Activated CD8-positive, alpha-beta memory T cell treated with anti-CD3 and anti-CD28 coated beads, Interleukin-2, amount 50 U/mL, for 1 hour (primary cell): ENCODE measurements around the gene LTO1.
"Not testable (repeated sequence)": the region's sequence is repeated elsewhere in the genome, so short reads cannot be mapped to it uniquely, and the experiment has no call there.

Source experiments
- DNase-seq: peaks from one replicate; pipeline ENCODE4 v3.0.0-alpha.2; 2020; ENCODE audit errors: extremely low read depth

The LTO1 gene

DNA sequence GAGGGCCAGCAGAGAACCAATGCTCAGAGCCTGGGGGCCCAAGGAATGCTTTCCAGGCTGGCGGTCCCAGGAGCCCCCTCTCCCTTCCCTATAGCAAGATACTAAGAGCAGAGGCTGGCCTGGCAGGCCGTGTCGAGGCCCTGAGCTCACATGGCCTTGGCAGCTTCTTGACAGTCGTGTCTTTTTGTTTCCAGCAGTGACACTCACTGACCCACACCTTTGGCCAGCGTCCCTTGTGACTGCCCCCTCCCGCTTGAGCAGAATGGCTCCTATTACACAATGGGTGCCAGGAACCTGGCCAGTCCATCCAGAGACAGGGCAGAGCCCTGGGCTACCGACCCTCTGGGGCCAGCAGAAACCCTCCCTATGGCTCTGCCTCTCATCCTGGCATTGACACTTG, 40.6 kb downstream of the LTO1 start:
- no peak for DNase-seq

DNA sequence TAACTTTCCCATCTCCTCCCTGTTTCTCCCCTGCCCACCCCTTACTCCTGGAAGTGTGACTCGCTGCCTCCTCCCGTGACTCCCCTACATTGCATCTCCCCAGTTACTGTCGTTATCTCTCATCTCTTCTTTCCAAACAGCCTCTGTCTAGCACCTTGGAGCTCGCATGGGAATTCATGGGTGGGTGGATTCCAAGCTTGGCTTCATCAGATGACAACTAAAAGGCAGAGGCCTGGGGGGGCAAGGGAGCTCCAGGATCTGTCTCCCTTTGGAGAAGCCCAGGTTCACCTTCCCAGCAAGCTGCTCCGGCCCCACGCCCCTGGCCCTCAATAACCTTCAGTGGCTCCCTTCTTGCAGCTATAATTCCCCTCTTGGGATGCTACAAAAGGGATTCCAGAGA, 41.1 kb downstream of the LTO1 start:
- no peak for DNase-seq

DNA sequence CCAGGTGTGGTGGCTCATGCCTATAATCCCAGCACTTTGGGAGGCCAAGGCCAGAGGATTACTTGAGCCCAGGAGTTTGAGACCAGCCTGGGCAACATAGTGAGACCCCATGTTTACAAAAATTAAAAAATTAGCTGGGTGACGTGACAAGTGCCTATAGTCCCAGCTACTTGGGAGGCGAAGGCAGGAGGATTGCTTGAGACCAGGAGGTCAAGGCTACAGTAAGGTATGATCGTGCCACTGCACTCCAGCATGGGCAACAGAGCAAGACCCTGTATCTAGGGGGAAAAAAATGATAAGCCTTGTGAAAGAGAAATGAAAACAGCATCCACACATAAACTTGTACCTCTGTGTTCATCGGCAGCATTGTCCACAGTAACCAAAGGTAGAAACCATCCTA, 42.3 kb downstream of the LTO1 start:
- DNase-seq = no peak

DNA sequence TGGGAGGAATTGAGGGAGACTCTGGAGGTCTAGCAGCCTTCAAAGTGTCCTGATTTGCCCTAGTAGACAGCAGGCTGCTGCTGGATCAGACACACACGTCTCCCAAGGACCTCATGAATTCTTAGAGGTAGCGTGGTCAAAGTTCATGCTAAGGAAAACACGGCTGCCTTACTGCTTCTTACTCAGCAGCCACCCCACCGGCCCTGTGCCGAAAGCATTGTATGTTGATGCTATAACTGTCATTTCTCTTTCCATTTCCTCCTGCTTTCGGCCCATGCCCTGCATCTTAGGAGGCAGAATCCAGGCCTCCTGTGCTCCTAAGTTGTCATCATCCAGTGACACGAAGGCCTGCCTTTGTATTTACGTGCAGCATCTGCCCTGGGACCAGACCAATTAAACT, 44.7 kb downstream of the LTO1 start:
- DNase-seq = no peak

DNA sequence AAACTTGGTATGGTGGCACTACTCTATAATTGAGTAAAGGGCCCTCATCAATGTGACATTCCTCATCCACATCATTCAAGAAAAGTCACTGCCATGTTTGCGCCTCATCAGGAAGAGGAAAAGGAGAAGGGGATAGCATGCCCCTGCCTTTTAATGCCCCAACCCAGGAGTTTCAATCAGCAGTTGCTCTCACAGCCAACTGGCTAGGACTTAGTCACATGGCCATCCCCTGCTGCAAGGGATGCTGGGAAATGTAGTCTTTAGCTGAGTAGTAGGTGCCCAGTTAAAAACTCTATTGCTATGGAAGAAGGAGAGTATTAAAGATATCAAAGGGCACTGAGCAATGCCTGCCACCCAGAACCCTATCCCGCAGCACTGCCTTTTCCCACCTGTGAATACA, 45.1 kb downstream of the LTO1 start:
- DNase-seq = no peak

DNA sequence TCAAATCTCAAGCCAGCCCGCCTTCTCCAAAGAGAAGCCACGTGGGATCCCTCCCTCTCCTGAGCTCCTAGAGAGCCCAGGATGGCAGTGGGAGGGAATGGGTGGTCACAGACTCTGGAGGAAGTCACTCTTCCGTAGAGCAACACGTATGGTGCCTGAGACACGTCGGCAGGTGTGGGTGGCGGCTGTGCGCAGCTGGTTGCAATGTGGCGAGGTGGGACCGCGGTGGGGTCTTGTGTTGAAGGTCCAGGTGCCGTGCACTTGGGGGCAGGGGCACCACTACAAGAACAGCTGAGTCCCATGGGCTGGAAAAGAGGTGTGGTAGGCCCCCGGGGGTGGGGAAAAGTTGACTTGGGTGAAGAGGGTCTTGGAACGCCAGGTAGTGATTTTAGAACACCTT, 47.6 kb downstream of the LTO1 start:
- DNase-seq = no peak

DNA sequence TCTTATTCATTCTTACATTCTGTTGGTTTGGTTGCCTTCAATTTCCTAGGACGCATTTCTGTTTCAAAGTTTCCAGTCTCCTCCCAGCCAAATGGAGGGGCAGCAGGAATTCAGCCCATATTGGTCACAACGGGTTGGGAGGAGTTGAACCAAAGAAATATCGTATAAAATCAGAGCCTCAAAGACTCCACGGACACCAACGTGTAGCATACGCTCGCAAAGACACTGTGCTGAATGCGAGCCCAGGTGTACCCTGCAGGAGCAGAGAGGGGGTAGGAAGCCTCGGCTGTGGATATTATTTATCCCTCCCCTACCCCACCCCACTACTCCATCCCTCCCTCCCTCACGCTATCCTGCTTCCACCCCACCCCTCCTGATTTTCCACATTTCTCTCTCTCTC, 49.7 kb downstream of the LTO1 start:
- no peak for DNase-seq

DNA sequence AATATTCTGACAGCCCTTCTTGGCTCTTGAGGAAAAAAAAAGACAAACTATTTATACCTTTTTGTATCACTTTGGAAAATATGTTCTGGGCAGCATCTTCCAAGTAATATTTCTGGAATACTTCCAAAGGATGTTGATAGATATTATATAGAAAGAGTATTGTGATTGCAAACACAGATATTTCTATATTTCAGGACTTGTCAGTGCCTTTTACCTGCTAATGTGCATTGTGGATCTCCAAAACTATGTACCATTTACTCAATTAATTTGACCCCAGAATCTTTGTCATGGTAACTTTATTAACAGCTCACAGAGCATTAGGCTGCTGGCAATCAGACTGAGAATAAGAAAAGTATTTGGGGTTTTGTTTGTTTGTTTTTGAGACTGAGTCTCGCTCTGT, 50.9 kb downstream of the LTO1 start:
- no peak for DNase-seq

DNA sequence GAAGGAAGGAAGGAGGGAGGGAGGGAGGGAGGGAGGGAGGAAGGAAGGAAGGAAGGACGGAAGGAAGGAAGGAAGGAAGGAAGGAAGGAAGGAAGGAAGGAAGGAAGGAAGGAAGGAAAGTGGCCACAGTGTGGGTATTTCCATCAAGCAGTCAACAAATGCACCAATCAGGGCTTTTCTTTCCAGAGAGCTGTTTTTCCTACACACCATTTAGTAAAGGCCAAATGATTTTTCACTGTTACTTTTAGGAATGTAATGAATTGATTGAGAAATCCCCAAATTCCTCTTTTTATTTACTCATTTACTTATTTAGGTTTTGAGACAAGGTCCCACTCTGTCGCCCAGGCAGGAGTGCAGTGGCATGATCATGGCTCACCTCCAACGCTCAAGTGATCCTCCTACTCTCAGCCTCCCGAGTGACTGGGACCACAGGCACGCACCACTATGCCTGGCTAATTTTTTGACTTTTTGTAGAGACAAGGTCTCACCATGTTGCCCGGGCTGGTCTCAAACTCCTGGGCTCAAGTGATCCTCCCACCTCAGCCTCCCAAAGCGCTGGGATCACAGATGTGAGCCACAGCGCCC, 53.0 kb downstream of the LTO1 start:
- DNase-seq = not testable (repeated sequence)

DNA sequence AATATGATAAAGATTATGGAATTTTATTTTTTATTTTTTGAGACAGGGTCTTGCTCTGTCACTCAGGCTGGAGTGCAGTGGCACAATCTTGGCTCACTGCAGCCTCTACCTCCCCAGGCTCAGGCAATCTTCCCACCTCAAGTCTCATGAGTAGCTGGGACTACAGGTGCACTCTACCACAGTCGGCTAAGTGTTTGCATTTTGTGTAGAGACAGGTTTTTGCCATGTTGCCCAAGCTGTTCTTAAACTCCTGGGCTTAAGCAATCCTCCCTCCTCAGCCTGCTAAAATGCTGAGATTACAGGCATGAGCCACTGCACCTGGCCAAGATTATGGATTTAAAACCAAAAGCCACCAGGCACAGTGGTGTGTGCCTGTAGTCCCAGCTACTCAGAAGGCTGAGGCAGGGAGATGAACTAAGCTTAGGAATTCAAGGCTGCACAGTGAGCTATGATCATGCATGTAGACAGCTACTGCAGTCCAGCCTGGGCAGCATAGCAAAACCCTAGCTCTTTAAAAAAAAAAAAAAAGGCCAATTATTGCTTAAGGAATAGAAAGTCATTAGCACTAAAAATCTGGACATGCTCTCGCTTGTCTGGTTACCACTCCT, 54.4 kb downstream of the LTO1 start:
- no peak for DNase-seq

DNA sequence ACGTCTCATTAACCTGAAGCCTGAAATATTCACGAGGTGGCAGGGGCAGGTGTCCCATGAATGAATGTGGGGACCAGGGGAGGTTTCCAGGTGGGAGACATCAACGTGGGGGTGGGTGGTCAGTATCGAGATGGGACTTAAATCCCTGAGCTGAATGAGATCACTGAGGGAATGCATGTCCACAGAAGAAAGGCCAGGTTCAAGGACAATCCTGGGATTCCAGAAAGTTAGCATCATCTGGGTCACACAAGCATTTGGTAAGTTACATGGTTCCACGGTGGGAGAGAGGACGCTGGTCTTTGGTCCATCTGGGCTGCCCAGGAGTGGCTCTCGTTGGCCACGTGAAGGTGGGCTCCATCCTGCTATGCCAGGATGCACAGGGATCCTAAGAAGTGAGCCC, 56.9 kb downstream of the LTO1 start:
- no peak for DNase-seq

DNA sequence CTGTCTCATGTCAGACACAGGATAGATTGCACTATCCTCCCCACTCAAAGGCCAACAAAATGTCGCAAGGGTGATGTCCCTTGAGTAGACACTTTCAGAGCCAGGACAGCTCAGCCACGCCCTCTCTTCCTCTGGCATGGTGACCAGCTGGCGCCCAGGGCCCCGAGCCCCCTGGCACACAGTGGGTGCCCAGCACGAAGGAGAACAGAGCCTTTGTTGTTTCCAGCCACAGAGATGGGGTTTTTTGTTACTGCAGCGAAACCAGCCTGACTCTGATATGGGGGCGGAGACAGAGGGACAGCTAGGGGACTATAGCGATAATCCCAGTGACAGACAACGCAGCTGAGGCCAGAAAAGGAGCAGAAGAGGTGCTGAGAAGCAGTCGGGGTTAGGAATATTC, 57.5 kb downstream of the LTO1 start:
- no peak for DNase-seq

DNA sequence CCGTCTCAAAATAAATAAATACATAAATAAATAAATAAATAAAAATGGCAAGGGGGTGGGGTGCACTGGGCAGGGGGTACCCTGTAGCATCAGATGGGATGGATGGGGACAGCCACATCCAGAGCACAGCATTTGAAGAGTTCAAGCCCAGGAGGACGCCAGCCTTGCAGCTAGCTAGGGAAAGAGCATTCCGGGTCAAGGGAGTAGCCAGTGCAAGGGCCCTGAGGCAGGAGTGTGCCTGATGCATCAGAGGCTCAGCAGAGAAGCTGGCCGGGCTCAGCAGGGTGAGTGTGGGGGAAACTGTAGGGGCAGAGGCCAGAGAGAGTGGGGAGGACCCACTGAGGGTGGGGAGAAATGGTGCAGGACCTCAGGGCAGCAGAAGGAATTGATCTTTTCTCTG, 57.9 kb downstream of the LTO1 start:
- no peak for DNase-seq
